Anterior cingulate cortex (tissue), 58 donors: ENCODE results near the gene DUOXA2.
A peak's percentile ranks its signal among the peaks of the same experiment; 100 is the strongest.

ENCODE experiments used
- DNase-seq, 58 donors: peaks; one replicate each; lab custom pipeline; 2025; lab: John Stamatoyannopoulos, UW

DUOXA2 gene

GRCh38 chr15:45151998-45152828 is 38.1 kb downstream of the DUOXA2 start:
- no peak for DNase-seq

GRCh38 chr15:45155739-45156138 is 41.6 kb downstream of the DUOXA2 start:
- DNase-seq, result no peak

GRCh38 chr15:45156744-45157455 is 42.8 kb downstream of the DUOXA2 start:
- DNase-seq, result peak in 6 of 58 donors; percentile 11 to 42 (median 20)

- peak in 45 of 58 donors; percentile 11 to 76 (median 45) for DNase-seq
Measured at GRCh38 chr15:45157974-45158373, 43.8 kb downstream of the DUOXA2 start.

GRCh38 chr15:45161666-45162065 is 47.5 kb downstream of the DUOXA2 start:
- DNase-seq, result no peak

GRCh38 chr15:45162771-45163507 is 48.8 kb downstream of the DUOXA2 start:
- DNase-seq, result peak in 55 of 58 donors; percentile 15 to 81 (median 65)

GRCh38 chr15:45163508-45163856 is 49.4 kb downstream of the DUOXA2 start:
- no peak for DNase-seq

GRCh38 chr15:45164914-45165313 is 50.8 kb downstream of the DUOXA2 start:
- no peak for DNase-seq

- DNase-seq, result no peak
Measured at GRCh38 chr15:45165536-45165935, 51.4 kb downstream of the DUOXA2 start.

GRCh38 chr15:45166834-45167630 is 52.9 kb downstream of the DUOXA2 start:
- peak in 57 of 58 donors; percentile 30 to 88 (median 78) for DNase-seq

GRCh38 chr15:45167631-45168205 is 53.6 kb downstream of the DUOXA2 start:
- peak in 2 of 58 donors; percentile 38 to 43 for DNase-seq
